GM12872 (cell line): ENCODE data around the gene ZDHHC7.

Source experiments
- TF ChIP-seq, protein P1 (sequence below): IDR thresholded peaks from 3 replicates; pipeline ENCODE4 v1.5.1; 2011; ENCODE audit warnings: low read depth, mild to moderate bottlenecking, low read length, moderate library complexity; ENCODE audit not compliant: insufficient read depth

The ZDHHC7 gene

DNA sequence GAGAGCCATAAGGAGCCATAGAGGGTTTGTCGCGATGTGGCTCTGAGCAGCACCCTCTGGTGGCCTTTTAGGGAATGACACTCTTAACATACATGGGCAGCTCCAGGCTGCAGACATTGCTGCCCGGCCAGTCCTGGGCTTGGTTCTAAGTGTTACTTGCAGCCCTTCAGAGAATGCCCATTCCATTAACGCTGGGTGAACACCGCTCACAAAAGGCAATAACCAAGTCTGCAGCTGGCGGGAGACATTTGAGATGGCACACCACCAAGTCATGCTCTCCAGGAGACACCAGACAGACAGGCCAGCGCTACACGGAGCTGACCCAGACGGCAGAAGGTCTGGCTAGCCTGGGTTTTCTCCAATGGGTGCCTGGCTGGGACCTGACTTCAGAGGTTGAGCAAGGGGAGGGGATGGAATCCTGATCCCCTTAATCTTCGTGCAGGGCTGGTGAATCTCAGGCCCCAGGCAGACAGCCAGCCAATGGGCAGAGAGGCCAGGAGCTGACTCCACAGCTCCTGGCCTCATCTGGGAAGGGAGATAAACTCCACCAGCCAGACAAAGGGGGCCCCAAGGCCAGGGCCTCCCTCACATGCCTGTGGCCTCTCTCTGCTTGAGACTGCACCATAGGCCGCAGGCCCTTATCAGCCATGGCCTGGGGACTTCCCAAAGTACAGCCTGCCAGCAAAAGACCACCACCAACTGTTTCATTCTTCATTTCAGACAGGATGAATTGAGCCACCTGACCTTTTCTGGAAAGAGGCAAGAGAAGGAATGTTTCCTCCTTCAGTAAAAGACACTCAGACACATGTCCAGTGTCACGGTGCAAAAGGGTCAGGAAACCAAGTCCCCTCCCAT lies 58.8 kb downstream of the ZDHHC7 start:
- TF ChIP-seq, protein P1, sequence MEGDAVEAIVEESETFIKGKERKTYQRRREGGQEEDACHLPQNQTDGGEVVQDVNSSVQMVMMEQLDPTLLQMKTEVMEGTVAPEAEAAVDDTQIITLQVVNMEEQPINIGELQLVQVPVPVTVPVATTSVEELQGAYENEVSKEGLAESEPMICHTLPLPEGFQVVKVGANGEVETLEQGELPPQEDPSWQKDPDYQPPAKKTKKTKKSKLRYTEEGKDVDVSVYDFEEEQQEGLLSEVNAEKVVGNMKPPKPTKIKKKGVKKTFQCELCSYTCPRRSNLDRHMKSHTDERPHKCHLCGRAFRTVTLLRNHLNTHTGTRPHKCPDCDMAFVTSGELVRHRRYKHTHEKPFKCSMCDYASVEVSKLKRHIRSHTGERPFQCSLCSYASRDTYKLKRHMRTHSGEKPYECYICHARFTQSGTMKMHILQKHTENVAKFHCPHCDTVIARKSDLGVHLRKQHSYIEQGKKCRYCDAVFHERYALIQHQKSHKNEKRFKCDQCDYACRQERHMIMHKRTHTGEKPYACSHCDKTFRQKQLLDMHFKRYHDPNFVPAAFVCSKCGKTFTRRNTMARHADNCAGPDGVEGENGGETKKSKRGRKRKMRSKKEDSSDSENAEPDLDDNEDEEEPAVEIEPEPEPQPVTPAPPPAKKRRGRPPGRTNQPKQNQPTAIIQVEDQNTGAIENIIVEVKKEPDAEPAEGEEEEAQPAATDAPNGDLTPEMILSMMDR = peak; percentile 92

DNA sequence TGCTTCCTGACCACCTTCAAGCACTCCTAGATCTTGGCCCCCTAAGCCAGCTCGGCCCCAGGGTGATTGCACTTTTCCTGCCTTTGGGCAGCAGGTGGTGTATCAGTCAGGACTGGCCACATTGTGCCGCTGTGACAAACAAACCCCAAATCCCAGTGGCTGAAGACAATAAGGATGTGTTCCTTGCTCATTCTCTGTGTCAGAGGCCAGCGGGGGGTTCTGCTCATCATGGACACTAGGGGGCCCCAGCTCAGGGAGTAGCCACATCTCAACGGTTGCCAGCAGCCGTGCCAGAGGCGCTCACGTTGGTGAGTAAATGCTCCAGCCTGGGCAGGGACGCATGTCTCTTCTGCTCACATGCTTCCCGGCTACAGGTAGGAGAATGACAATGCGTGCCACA lies 60.4 kb downstream of the ZDHHC7 start:
- TF ChIP-seq, protein P1 = peak; percentile 70

DNA sequence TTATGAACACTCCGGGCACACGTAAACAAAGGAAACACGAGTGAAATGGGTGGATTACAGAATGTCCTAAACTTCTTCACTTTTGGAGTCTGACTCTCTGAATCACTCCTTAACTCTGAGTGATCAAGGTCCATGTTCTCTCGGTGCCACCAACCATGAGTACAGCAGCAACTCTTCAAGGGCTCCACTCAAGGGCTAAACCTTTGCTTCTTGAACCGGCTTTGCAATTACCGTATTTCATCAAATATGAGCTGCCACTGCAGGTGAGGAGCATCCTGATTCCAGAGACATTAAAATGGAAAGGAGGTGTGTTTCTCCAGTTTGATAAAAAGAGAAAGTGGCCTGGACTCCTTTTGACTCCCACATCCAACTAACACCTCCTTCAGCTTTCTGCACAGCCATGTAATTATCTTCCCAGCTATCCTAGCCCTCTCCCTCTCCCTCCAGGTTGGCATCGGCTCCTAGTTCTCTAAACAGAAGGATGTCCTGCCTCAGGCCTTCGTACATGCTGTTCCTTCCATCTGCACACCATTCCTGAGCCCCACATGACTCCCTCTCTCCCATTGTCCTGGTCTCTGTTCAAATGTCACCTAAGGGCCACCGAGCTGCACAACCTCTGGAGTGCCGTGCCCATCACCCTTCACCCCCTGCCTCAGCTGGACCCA lies 61.4 kb downstream of the ZDHHC7 start:
- TF ChIP-seq, protein P1 = no peak

DNA sequence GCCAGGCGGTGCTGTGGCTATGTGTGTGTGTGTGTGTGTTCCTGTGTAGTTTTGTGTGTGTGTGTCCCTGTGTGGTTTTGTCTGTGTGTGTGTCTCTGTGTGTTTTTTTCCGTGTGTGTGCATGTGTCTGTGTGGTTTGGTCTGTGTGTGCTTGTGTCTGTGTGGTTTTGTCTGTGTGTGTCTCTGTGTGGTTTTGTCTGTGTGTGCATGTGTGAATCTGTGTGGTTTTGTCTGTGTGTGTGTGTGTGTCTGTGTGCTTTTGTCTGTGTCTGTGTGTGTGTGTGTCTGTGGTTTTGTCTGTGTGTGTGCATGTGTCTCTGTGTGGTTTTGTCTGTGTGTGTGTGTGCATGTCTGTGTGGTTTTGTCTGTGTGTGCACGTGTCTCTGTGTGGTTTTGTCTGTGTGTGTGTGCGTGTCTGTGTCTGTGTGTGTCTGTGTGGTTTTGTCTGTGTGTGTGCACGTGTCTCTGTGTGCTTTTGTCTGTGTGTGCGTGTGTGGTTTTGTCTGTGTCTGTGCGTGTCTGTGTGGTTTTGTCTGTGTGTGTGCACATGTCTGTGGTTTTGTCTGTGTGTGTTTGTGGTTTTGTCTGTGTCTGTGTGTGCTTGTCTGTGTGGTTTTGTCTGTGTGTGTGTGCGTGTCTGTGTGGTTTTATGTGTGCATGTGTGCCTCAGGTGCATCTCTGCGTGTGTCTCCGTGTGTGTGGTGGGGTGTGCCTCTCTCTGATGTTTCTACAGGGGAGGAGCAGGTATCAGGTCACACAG lies 62.3 kb downstream of the ZDHHC7 start:
- TF ChIP-seq, protein P1 = no peak

DNA sequence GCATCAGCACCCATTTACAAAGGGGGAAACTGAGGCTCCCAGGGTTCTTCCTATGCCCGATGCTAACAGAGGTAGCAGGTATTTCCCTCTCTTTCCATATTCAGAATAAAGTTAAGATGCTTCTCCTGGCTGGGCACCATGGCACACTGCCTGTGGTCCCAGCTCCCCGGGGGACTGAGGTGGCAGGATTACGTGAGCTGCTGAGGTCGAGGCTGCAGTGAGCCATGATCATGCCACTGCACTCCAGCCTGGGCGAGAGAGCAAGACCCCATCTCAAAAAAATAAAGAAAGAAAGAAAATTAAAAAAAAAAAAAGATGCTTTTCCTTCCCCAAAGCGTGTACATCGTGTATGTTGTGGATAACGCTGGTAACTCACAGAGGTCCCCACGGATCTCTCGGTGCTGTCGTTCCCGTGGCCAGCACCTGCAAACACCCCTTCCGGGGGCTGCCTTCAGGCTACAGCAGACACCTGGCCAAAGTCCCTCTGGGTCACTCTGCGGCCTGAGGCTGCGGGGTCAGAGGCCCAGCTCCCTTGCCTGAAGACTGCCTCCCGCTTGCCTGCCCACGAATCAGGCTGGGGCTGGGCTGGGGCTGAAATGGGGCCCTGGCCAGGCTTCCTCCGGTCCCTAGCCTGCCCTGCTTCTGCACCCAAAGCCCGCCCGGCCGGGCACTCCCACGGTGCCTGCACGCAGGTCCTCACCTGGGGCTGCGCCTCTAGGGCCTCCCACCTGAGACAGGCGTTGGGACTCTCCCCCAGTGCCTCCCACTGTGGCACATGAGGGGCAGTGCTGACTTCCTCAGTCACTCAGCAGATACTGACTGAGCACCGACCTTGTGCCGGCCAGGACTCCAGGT lies 63.1 kb downstream of the ZDHHC7 start:
- TF ChIP-seq, protein P1 = no peak

DNA sequence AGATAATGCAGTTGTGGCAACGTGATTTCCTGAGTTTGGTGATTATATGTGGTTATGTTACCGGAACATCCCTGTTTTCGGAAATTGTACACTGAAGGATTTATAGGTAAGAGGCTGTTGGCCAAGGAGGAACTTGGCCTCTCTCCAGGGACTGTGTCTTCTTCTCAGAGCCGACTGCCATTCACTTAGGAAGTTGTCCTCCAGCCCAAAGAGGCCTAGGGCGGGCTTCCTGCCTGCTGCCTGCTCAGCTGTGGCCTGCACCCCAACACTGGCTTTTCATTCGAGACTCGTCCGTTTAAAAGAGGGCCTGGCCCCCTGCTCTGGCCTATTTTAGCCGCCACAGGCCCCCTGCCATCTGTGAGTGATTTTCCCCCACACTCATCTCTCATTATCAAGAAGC lies 64.3 kb downstream of the ZDHHC7 start:
- TF ChIP-seq, protein P1 = no peak

DNA sequence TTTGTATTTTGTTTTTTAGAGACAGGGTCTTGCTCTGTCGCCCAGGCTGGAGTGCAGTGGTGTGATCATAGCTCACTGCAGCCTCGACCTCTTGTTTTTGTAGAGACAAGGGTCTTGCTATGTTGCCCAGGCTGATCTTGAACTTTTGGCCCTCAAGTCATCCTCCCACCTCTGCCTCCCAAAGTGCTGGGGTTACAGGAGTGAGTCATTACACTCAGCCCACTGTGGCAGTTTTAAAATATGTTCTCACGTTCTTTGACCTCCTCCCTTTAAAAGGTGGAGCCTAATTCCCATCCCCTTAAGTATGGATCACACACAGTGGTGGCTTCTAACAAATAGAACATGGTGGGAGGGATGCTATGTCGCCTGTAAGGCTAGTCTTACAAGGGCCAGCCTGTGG lies 67.7 kb downstream of the ZDHHC7 start:
- TF ChIP-seq, protein P1 = no peak
